CD14-positive monocyte (primary cell): Measurements from ENCODE around the gene ANK2. TPM values are rescaled to one million over a fixed set of nuclear protein-coding genes. Genes with fewer than 3 reads are reported as not detected.

Source experiments
- DNase-seq, 3 donors: peaks; one replicate each; pipeline ENCODE4 v3.0.0-alpha.2; 2011 to 2022
- H2AFZ ChIP-seq: 2 replicates; pipeline ENCODE4 v1.6.0; 2012; ENCODE audit warnings: mild to moderate bottlenecking, low read depth, low read length, inconsistent platforms; ENCODE audit not compliant: insufficient read depth, poor library complexity, severe bottlenecking
- H3K27ac ChIP-seq, 2 donors: 1 replicate in 1 of 2; 2 replicates in 1 of 2; pipeline ENCODE4 v1.5.1; 2012 to 2013; ENCODE audit warnings: low read length in 2 of 2, control low read depth in 1 of 2, inconsistent platforms in 1 of 2, low read depth in 1 of 2, mild to moderate bottlenecking in 1 of 2
- H3K27me3 ChIP-seq, 2 donors: one replicate each; pipeline versions ENCODE4 v1.6.0 to v1.6.1; 2011 to 2013; ENCODE audit warnings: low read length in 2 of 2; ENCODE audit not compliant: control insufficient read depth in 2 of 2, insufficient read depth in 2 of 2
- H3K36me3 ChIP-seq, 2 donors: replicated peaks in 1 of 2; 1 replicate in 1 of 2; 2 replicates in 1 of 2; pipeline versions ENCODE4 v1.5.1 to v1.6.1; 2012 to 2013; ENCODE audit warnings: low read length in 2 of 2, control low read depth in 1 of 2, inconsistent platforms in 1 of 2, mild to moderate bottlenecking in 1 of 2; ENCODE audit not compliant: insufficient read depth in 2 of 2, control insufficient read depth in 1 of 2
- H3K4me1 ChIP-seq, 2 donors: 1 replicate in 1 of 2; 2 replicates in 1 of 2; pipeline versions ENCODE4 v1.5.1 to v1.6.1; 2012 to 2013; ENCODE audit warnings: low read length in 2 of 2, control low read depth in 1 of 2, inconsistent platforms in 1 of 2, mild to moderate bottlenecking in 1 of 2, moderate library complexity in 1 of 2; ENCODE audit not compliant: insufficient read depth in 2 of 2, control insufficient read depth in 1 of 2
- H3K4me2 ChIP-seq: replicated peaks from 2 replicates; pipeline ENCODE3; 2012; ENCODE audit warnings: low read length, moderate library complexity, mild to moderate bottlenecking; ENCODE audit not compliant: poor library complexity, severe bottlenecking; ENCODE audit errors: extremely low read depth
- H3K4me3 ChIP-seq, 3 experiments: fragments of 200-600 bp in 1 of 3; sonication (generic) in 1 of 3; replicated peaks in 1 of 3; 1 replicate in 2 of 3; 2 replicates in 1 of 3; pipeline ENCODE4 v1.5.1; 2011 to 2013; ENCODE audit warnings: low read length in 3 of 3, mild to moderate bottlenecking in 3 of 3, control low read depth in 2 of 3, low read depth in 2 of 3, inconsistent platforms in 1 of 3, moderate library complexity in 1 of 3
- H3K79me2 ChIP-seq: 2 replicates; pipeline ENCODE4 v1.6.0; 2012; ENCODE audit warnings: mild to moderate bottlenecking, control low read depth, inconsistent platforms, low read length, moderate library complexity; ENCODE audit not compliant: insufficient read depth
- H3K9ac ChIP-seq: 2 replicates; pipeline ENCODE4 v1.6.0; 2017; ENCODE audit warnings: low read length, mild to moderate bottlenecking; ENCODE audit not compliant: insufficient read depth, poor library complexity, severe bottlenecking
- H3K9me3 ChIP-seq, 2 donors: replicated peaks in 1 of 2; 1 replicate in 1 of 2; 2 replicates in 1 of 2; pipeline versions ENCODE4 v1.5.1 to v1.6.1; 2012 to 2013; ENCODE audit warnings: low read length in 2 of 2, control low read depth in 1 of 2; ENCODE audit not compliant: control insufficient read depth in 1 of 2, insufficient read depth in 1 of 2
- H4K20me1 ChIP-seq: 2 replicates; pipeline ENCODE4 v1.6.0; 2012; ENCODE audit warnings: mild to moderate bottlenecking, low read length, control low read depth, moderate library complexity; ENCODE audit not compliant: insufficient read depth
- H3K27ac Mint-ChIP-seq, 7 donors: one replicate each; pipeline ENCODE4 v1.8.0; 2020; ENCODE audit warnings: mild to moderate bottlenecking in 7 of 7, mixed read lengths in 7 of 7, moderate library complexity in 6 of 7, inconsistent platforms in 2 of 7
- H3K27me3 Mint-ChIP-seq, 3 donors: one replicate each; pipeline ENCODE4 v1.8.0; 2021 to 2022; ENCODE audit warnings: low read depth in 3 of 3, mild to moderate bottlenecking in 3 of 3, mixed read lengths in 3 of 3, moderate library complexity in 3 of 3, inconsistent platforms in 1 of 3
- H3K36me3 Mint-ChIP-seq, 2 donors: one replicate each; pipeline ENCODE4 v1.8.0; 2020; ENCODE audit warnings: mixed read lengths in 2 of 2, inconsistent platforms in 1 of 2, mild to moderate bottlenecking in 1 of 2
- H3K4me1 Mint-ChIP-seq: one replicate; pipeline ENCODE4 v1.8.0; 2020; ENCODE audit warnings: mild to moderate bottlenecking, mixed read lengths
- H3K4me3 Mint-ChIP-seq, 2 donors: one replicate each; pipeline ENCODE4 v1.8.0; 2020; ENCODE audit warnings: mild to moderate bottlenecking in 2 of 2, mixed read lengths in 2 of 2, moderate library complexity in 1 of 2
- H3K9me3 Mint-ChIP-seq, 7 donors: one replicate each; pipeline ENCODE4 v1.8.0; 2020 to 2022; ENCODE audit warnings: mixed read lengths in 7 of 7, mild to moderate bottlenecking in 6 of 7, moderate library complexity in 6 of 7, inconsistent platforms in 2 of 7
- CTCF ChIP-seq: fragments of 200-600 bp; IDR thresholded peaks from one replicate; pipeline ENCODE4 v1.8.0; 2022; ENCODE audit warnings: antibody characterized with exemption, mild to moderate bottlenecking
- WGBS: methylation state at CpG from one replicate; pipeline ENCODE4 v1.1.5; 2013; ENCODE audit warnings: missing lambda C conversion rate; ENCODE audit not compliant: insufficient coverage; 5-methylcytosine and 5-hydroxymethylcytosine counted together
- intact Hi-C, 2 donors: fragments of 100-400 bp; cut with micrococcal nuclease; formaldehyde crosslinking; loops; one replicate each; pipeline versions ENCODE4 v1.15.0 to v1.15.1; 2023
- polyA plus RNA-seq, 3 donors: library from polyadenylated mRNA; depleted of rRNA in 1 of 3; unstranded in 2 of 3; stranded (reverse) in 1 of 3; fragments of 300-500 nt in 2 of 3; fragments of >200 nt in 1 of 3; fragmentation: Illumina TruSeq in 2 of 3; gene quantifications; 1 replicate in 2 of 3; 2 replicates in 1 of 3; pipeline ENCODE4 v1.2.3, GENCODE V29; 2012 to 2021

ANK2 gene
- polyA plus RNA-seq, 3 donors: not detected

GRCh38 chr4:113153529-113154101, 104.2 kb downstream of the ANK2 start:
- no peaks in the 10 kb centered on the region for H3K36me3 ChIP-seq
- no peaks in the 10 kb centered on the region for H3K4me1 ChIP-seq
- no peaks in the 10 kb centered on the region for H3K79me2 ChIP-seq
- H4K20me1 ChIP-seq: no peaks in the 10 kb centered on the region
- H3K27me3 ChIP-seq: no peaks in the 10 kb centered on the region
- Mint-ChIP-seq H3K9me3 (no peaks in the 10 kb centered on the region), H3K36me3 (no peaks in the 10 kb centered on the region), H3K27me3 (no peaks in the 10 kb centered on the region), H3K4me1 (no peaks in the 10 kb centered on the region), H3K27ac (no peak overlapping the region), H3K4me3 (no peak overlapping the region)
- H3K4me3 ChIP-seq: no peak overlapping the region
- DNase-seq: no peak
- H3K9me3 ChIP-seq: no peaks in the 10 kb centered on the region
- TF ChIP-seq CTCF: no peak
- no peak overlapping the region for H3K9ac ChIP-seq
- H3K4me2 ChIP-seq: no peak overlapping the region
- no peak overlapping the region for H2AFZ ChIP-seq
- intact Hi-C loops: no loop called here
- WGBS: no CpG with 5 or more reads among the region's 2 CpGs
- no peak overlapping the region for H3K27ac ChIP-seq

GRCh38 chr4:113154281-113154680, 104.8 kb downstream of the ANK2 start:
- Mint-ChIP-seq H3K4me3 (no peak overlapping the region), H3K4me1 (no peaks in the 10 kb centered on the region), H3K9me3 (no peaks in the 10 kb centered on the region), H3K27me3 (no peaks in the 10 kb centered on the region), H3K27ac (no peak overlapping the region), H3K36me3 (no peaks in the 10 kb centered on the region)
- Histone ChIP-seq H4K20me1 (no peaks in the 10 kb centered on the region), H3K79me2 (no peaks in the 10 kb centered on the region), H3K4me3 (no peak overlapping the region), H3K27me3 (no peaks in the 10 kb centered on the region), H2AFZ (no peak overlapping the region), H3K27ac (no peak overlapping the region), H3K36me3 (no peaks in the 10 kb centered on the region), H3K9ac (no peak overlapping the region), H3K9me3 (no peaks in the 10 kb centered on the region), H3K4me2 (no peak overlapping the region), H3K4me1 (no peaks in the 10 kb centered on the region)
- no CpG with 5 or more reads among the region's 1 CpG for WGBS
- TF ChIP-seq CTCF: no peak
- DNase-seq: no peak
- intact Hi-C loops: no loop called here
